Stomach (tissue), 4 donors: Measurements from ENCODE around the gene ATP8A2.

Source experiments
- EP300 ChIP-seq: sonication (generic); formaldehyde crosslinking; IDR thresholded peaks from one replicate; pipeline ENCODE4 v1.6.1; 2017; ENCODE audit warnings: antibody characterized with exemption
- POLR2A ChIP-seq, 4 donors: fragments of 450-650 bp; IDR thresholded peaks; one replicate each; pipeline ENCODE4 v1.6.1; 2016; ENCODE audit warnings: antibody characterized with exemption in 4 of 4, control low read depth in 2 of 4, mild to moderate bottlenecking in 1 of 4, moderate library complexity in 1 of 4
- POLR2AphosphoS5 ChIP-seq, 3 donors: sonication (generic); formaldehyde crosslinking; IDR thresholded peaks; one replicate each; pipeline ENCODE4 v1.6.1; 2016; ENCODE audit warnings: antibody characterized with exemption in 3 of 3
- TF ChIP-seq, protein P1 (sequence below), 7 experiments: fragments of 450-650 bp in 4 of 7; fragments of 200-600 bp in 3 of 7; sonication (generic) in 3 of 7; IDR thresholded peaks; one replicate each; pipeline ENCODE4 v1.5.1; 2016 to 2019; ENCODE audit warnings: antibody characterized with exemption in 7 of 7, control low read depth in 2 of 7, mild to moderate bottlenecking in 1 of 7

DNA sequence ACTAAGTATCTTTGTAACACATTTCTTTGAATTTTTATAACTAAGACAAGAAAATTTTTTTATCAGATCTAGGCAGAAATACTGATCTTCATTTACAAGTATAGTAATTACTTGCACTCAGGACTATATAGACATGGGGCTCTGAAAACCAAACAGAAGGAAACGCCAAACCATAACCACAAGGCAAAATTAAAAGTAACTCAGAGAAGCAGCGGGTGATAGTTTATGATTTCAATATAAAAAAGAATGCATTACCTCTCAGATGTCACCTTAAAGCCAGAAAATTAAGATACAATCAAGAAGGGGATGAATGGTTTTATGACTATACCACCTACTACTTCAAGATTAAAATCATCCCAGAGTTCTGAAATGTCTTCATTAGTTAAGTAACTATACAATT is 673.4 kb downstream of the ATP8A2 start:
- TF ChIP-seq, protein P1, sequence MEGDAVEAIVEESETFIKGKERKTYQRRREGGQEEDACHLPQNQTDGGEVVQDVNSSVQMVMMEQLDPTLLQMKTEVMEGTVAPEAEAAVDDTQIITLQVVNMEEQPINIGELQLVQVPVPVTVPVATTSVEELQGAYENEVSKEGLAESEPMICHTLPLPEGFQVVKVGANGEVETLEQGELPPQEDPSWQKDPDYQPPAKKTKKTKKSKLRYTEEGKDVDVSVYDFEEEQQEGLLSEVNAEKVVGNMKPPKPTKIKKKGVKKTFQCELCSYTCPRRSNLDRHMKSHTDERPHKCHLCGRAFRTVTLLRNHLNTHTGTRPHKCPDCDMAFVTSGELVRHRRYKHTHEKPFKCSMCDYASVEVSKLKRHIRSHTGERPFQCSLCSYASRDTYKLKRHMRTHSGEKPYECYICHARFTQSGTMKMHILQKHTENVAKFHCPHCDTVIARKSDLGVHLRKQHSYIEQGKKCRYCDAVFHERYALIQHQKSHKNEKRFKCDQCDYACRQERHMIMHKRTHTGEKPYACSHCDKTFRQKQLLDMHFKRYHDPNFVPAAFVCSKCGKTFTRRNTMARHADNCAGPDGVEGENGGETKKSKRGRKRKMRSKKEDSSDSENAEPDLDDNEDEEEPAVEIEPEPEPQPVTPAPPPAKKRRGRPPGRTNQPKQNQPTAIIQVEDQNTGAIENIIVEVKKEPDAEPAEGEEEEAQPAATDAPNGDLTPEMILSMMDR (IDR thresholded peaks at IDR 0.05), result no peak
- TF ChIP-seq EP300, result no peak
- no peak for TF ChIP-seq POLR2A (IDR thresholded peaks at IDR 0.05)
- no peak for TF ChIP-seq POLR2AphosphoS5 (IDR thresholded peaks at IDR 0.05)
